Stimulated activated CD8-positive, alpha-beta memory T cell treated with anti-CD3 and anti-CD28 coated beads, Interleukin-12 subunit alpha, Interleukin-12 subunit beta, amount 100 ng/mL, for 24 hours (primary cell): ENCODE measurements around the gene PRSS22.

ENCODE experiments used
- DNase-seq: peaks from one replicate; pipeline ENCODE4 v3.0.0-alpha.2; 2020; ENCODE audit errors: extremely low read depth

PRSS22 gene

GRCh38 chr16:2852731-2853507 lies 5.1 kb downstream of the PRSS22 start:
- DNase-seq, result no peak

GRCh38 chr16:2852003-2852730 lies 5.8 kb downstream of the PRSS22 start:
- no peak for DNase-seq

- no peak for DNase-seq
Observed at GRCh38 chr16:2848933-2849725, 8.8 kb downstream of the PRSS22 start.

- no peak for DNase-seq
Observed at GRCh38 chr16:2846511-2847310, 11.3 kb downstream of the PRSS22 start.

- no peak for DNase-seq
Observed at GRCh38 chr16:2845116-2845515, 12.9 kb downstream of the PRSS22 start.

GRCh38 chr16:2843526-2843925 lies 14.4 kb downstream of the PRSS22 start:
- no peak for DNase-seq

GRCh38 chr16:2842340-2843000 lies 15.5 kb downstream of the PRSS22 start:
- DNase-seq, result peak; percentile 71

- no peak for DNase-seq
Observed at GRCh38 chr16:2841606-2842339, 16.2 kb downstream of the PRSS22 start.

GRCh38 chr16:2840914-2841313 lies 17.1 kb downstream of the PRSS22 start:
- DNase-seq, result no peak

- no peak for DNase-seq
Observed at GRCh38 chr16:2839650-2840450, 18.1 kb downstream of the PRSS22 start.

GRCh38 chr16:2838928-2839327 lies 19.0 kb downstream of the PRSS22 start:
- DNase-seq, result peak; percentile 17

- DNase-seq, result no peak
Observed at GRCh38 chr16:2836646-2837508, 21.1 kb downstream of the PRSS22 start.

- no peak for DNase-seq
Observed at GRCh38 chr16:2835638-2836493, 22.1 kb downstream of the PRSS22 start.

GRCh38 chr16:2834968-2835367 lies 23.0 kb downstream of the PRSS22 start:
- no peak for DNase-seq

GRCh38 chr16:2833776-2834175 lies 24.2 kb downstream of the PRSS22 start:
- no peak for DNase-seq

GRCh38 chr16:2831203-2831602 lies 26.8 kb downstream of the PRSS22 start:
- no peak for DNase-seq

GRCh38 chr16:2830355-2830695 lies 27.6 kb downstream of the PRSS22 start:
- DNase-seq, result no peak
